DLD1 (cell line): ENCODE measurements around the gene NBPF10.
"Not testable (repeated sequence)": the region's sequence is repeated elsewhere in the genome, so short reads cannot be mapped to it uniquely, and the experiment has no call there.

ENCODE experiments used
- in situ Hi-C: cut with HindIII; loops from 2 replicates; pipeline ENCODE4 v1.10.0; 2017; ENCODE audit warnings: low sequenced_read_pairs

Gene NBPF10

GRCh38 chr1:146144465-146144864 lies at the start of gene NBPF10:
Gene NBPF10 (minus strand): TSS chr1:146144804. CDS start chr1:146144769, 35 bp downstream.
- in situ Hi-C loops = not testable (repeated sequence)

- in situ Hi-C loops = not testable (repeated sequence)
Observed at GRCh38 chr1:146174531-146174930, 29.9 kb upstream of the NBPF10 start.

GRCh38 chr1:146167740-146168139 lies 23.1 kb upstream of the NBPF10 start:
- in situ Hi-C loops = not testable (repeated sequence)

GRCh38 chr1:146167273-146167672 lies 22.7 kb upstream of the NBPF10 start:
- in situ Hi-C loops = not testable (repeated sequence)
